GM18526 (cell line): Measurements from ENCODE around the gene RAD54L.

Source experiments
- POLR2A ChIP-seq: IDR thresholded peaks from 3 replicates; pipeline ENCODE4 v1.6.1; 2011; ENCODE audit not compliant: insufficient read length; ENCODE audit errors: extremely low read depth

The RAD54L gene

DNA sequence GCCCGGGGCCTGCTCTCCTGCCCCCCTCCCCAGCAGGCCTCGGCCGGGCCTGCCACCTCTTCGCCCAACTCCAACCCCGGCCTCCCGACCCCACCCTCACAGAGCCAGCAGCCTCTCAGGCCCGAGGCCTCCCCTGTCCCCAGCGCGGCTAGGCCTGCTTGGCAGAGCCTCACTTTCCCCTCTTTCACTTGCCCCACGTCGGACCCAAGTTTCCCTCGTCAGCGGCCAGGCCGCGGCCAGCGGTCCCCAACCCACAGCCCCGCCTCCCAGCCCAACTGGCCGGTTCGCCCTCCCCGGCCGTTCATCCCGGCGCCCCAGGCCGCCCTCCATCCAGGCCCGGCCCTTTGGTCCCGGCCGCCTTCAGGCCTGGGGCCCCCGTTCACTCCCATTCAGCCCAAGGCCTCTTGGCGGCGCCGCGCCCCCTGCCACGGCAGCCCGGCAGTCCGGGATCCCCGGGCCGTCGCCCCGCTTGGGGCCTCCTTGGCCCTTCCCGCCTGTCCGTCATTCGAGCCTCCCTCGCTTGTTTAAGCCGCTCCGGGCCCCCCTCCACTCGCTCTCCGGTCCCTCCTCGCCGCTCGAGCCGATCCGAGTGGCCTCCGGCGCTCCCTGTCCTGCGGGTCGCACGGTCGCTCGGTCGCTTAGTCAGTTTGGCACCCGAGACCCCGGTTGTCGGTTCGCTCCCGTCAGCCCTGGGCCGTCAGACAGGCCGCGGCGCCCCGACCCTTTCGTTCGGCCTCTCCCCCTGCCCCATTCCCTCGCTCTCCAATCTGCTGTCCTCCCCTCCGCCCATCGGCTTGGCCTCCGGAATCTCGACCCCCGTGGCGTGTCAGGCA lies 54.5 kb downstream of the RAD54L start:
- no peak for TF ChIP-seq POLR2A

GRCh38 chr1:46302641-46303037 lies 55.1 kb downstream of the RAD54L start:
- no peak for TF ChIP-seq POLR2A

DNA sequence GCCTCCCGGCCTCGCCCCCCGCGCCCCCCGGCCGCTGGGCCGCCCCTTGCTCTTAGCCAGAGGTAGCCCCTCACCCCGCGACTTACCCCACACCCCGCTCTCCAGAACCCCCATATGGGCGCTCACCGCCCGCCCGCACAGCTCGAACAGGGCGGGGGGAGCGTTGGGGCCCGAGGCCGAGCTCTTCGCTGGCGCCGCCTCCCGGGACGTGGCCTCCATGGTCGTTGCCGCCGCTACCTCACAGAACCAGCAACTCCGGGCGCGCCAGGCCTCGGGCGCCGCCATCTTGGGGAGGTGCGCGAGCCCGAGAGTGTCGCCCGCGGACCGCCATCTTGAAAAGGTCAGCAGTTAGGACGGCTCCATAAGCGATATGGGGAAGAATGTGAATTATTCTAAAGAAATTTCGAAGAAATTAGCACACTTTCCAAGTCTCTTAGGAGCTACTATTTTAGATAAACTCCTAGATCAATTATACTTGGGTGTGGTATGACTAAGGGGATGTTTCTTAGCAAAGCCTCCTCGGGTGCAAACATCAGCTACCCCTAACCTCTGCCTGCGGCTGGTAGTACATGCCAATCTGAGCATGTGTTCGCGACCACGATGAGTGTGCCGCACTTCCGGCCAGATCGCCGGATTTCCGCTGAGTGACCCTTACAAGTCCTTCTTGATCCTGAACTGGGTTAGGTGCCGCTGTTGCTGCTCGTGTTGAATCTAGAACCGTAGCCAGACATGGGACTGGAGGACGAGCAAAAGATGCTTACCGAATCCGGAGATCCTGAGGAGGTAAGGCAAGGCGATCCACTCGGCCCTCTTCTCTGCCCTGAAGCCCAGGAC lies 55.7 kb downstream of the RAD54L start, which contains the start of the genes LRRC41 and UQCRH:
LRRC41 (minus strand) TSS at position 579 of the 834 bp plus-strand sequence; CDS start at position 285, 294 bp downstream.
UQCRH (plus strand) TSS at position 661 of the 834 bp plus-strand sequence; CDS start at position 730, 69 bp downstream.
- TF ChIP-seq POLR2A = peak; percentile 76

DNA sequence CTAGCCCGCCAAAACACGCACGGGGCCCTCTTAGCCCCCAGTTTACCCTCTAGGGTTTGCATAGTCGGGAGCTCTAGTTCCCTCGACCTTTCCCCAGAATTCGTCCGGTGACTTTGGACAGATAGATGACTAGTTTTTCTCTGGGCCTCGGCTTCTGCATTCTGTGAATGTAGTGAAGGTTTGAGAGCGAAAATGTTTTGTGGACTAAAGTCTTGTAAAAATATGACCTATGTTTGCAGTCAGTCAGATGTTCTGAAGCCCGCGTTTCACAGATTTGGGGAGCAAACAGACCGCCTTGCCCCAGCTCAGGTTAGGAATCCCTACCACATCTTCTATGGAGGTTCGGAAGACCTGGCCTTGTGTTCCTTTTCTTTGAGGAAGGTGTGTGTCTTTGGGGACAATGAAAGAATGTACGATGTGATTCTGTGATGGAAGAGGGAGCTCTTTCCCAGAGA lies 56.3 kb downstream of the RAD54L start:
- TF ChIP-seq POLR2A = no peak

DNA sequence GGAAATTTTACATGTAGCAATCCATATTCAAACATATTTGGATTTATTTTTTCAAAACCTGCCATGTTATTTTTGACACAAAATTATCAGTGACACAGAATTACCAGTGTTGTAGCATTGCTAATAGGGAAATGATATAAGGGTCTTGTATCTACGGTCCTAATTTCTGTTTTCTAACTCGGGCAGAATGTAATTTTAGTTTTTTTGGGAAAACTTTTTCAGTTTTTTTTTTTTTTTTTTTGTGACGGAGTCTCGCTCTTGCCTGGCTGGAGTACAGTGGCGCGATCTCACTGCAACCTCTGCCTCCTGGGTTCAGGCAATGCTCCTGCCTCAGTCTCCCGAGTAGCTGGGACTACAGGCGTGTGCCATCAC lies 58.6 kb downstream of the RAD54L start:
- TF ChIP-seq POLR2A = no peak

DNA sequence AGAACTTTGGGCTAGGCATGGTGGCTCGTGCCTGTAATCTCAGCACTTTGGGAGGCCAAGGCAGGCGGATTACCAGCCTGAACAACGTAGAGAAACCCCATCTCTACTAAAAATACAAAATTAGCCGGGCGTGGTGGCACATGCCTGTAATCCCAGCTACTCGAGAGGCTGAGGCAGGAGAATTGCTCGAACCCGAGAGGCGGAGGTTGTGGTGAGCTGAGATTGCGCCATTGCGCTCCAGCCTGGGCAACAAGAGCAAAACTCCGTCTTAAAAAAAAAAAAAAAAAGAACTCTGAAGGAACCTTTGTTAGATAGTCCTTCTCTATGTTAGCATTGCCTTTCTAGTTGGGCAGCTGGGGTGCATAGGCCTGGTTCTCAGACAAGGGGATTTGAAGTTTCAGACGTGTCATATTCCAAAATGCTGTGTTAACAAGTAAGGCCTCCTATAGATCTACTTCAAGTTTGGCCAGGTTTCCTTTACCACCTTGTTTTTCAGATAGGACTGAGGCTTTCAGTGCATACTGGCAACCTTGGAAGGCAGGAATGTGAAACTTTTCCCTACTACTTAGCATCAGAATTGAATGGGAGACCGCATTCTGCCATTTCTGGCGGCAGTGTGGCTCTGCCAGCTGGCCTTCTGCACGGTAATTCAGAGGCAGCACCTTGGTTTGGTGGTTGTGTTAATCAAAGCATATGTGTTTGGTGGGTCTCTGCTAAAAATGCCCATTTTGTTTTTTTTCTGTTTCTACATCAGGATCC lies 62.0 kb downstream of the RAD54L start:
- no peak for TF ChIP-seq POLR2A

GRCh38 chr1:46310321-46310720 lies 62.8 kb downstream of the RAD54L start:
- TF ChIP-seq POLR2A = no peak

- no peak for TF ChIP-seq POLR2A
Measured at GRCh38 chr1:46315669-46316403, 68.3 kb downstream of the RAD54L start.

DNA sequence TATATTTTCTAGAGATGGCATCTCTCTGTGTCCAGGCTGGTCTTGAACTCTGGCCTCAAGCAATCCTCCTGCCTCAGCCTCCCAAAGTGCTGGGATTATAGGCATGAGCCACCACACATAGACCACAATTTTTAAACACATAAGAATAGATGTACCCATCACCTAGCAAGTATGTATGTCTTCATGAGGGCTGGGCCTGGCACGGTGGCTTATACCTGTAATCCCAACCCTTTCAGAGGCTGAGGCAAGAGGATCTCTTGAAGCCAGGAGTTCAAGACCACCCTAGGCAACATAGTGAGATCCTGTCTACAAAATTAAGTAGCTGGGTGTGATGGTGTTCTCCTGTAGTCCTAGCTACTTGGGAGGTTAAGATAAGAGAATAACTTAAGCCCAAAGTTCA lies 69.8 kb downstream of the RAD54L start:
- no peak for TF ChIP-seq POLR2A
